EH (cell line): Measurements from ENCODE around the gene TMEFF2.

Experiments used
- DNase-seq: peaks from one replicate; pipeline ENCODE4 v3.0.0-alpha.2; 2015; ENCODE audit warnings: low read depth

The TMEFF2 gene

GRCh38 chr2:191968120-191968519 lies 226.6 kb downstream of the TMEFF2 start:
- DNase-seq = no peak

GRCh38 chr2:191965733-191966132 lies 229.0 kb downstream of the TMEFF2 start:
- no peak for DNase-seq

- no peak for DNase-seq
These were observed 233.2 kb downstream of the TMEFF2 start for GRCh38 chr2:191961556-191961955.

GRCh38 chr2:191959209-191959608 lies 235.5 kb downstream of the TMEFF2 start:
- DNase-seq = no peak

- DNase-seq = peak; percentile 27
These were observed 236.5 kb downstream of the TMEFF2 start for GRCh38 chr2:191957996-191958860.

- DNase-seq = peak; percentile 7
These were observed 240.3 kb downstream of the TMEFF2 start for GRCh38 chr2:191954451-191954850.

GRCh38 chr2:191952515-191953270 lies 242.0 kb downstream of the TMEFF2 start:
- DNase-seq = no peak

- no peak for DNase-seq
These were observed 242.9 kb downstream of the TMEFF2 start for GRCh38 chr2:191951832-191952231.

GRCh38 chr2:191951376-191951775 lies 243.4 kb downstream of the TMEFF2 start:
- DNase-seq = no peak

- DNase-seq = peak; percentile 61
These were observed 244.4 kb downstream of the TMEFF2 start for GRCh38 chr2:191950132-191950874.

- no peak for DNase-seq
These were observed 247.5 kb downstream of the TMEFF2 start for GRCh38 chr2:191947235-191947634.

GRCh38 chr2:191946471-191947182 lies 248.1 kb downstream of the TMEFF2 start:
- no peak for DNase-seq

- no peak for DNase-seq
These were observed 249.1 kb downstream of the TMEFF2 start for GRCh38 chr2:191945623-191946022.

- no peak for DNase-seq
These were observed 252.0 kb downstream of the TMEFF2 start for GRCh38 chr2:191942739-191943103.

GRCh38 chr2:191942090-191942738 lies 252.5 kb downstream of the TMEFF2 start:
- peak; percentile 64 for DNase-seq

GRCh38 chr2:191941376-191941929 lies 253.3 kb downstream of the TMEFF2 start:
- no peak for DNase-seq

- DNase-seq = no peak
These were observed 256.0 kb downstream of the TMEFF2 start for GRCh38 chr2:191938779-191939178.

- DNase-seq = no peak
These were observed 257.8 kb downstream of the TMEFF2 start for GRCh38 chr2:191936882-191937405.

- no peak for DNase-seq
These were observed 259.5 kb downstream of the TMEFF2 start for GRCh38 chr2:191935247-191935646.

GRCh38 chr2:191933307-191934105 lies 261.2 kb downstream of the TMEFF2 start:
- DNase-seq = no peak
